ENCODE results near the gene TMEM52B. TPM values are rescaled to one million over a fixed set of nuclear protein-coding genes. Genes with fewer than 3 reads are reported as not detected.

Gene TMEM52B
- total and polyA plus RNA-seq, 8 donors: 0.28 to 2.2 (median 0.30) TPM; not detected in 5

DNA sequence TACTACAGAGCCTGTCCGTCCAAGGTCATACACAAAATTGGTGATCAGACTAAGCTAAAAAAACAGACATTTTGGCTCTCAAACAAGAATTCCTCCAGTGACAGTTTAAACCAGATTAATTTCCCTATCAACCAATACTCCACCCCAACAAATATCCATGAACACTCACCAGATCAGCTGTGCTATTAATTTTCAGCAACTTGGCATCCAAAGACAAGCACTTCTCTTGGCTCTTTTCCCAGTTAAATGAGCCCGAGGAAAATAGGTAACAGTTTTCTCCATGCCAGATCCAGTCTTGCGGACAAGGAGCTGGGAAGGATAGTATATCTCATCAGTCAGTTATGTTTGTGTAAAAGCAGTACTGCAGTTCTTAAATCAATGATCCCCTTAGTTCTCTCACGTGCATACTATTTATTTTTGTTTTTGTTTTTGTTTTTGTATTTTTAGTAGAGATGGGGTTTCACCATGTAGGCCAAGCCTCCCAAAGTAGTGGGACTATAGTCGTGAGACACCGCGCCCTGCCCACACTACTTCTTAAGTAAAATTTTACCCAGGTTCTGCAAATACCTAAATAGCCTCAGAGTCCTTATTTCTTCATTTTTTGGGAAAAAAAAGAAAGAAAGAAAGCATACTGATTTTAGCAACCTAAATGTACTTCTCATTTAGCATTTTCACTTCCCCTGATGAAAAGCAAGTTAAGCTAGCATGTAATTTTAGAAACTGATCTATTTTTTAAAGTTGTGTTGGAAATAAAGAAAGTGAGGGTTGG is 18.0 kb upstream of the TMEM52B start:
- no peak for DNase-seq
- Histone ChIP-seq H3K27me3 (no peaks in the 10 kb centered on the region), H3K4me3 (no peak overlapping the region), H3K27ac (no peak overlapping the region), H3K9me3 (no peaks in the 10 kb centered on the region), H3K36me3 (no peaks in the 10 kb centered on the region), H3K4me1 (no peaks in the 10 kb centered on the region)
- intact Hi-C loops (cut with DNase I): no loop called here
- no peak for TF ChIP-seq CTCF (IDR thresholded peaks at IDR 0.05)
- 46 to 52% methylated on average over 7 of the region's 7 CpGs for WGBS, 2 donors
- ATAC-seq: peak in 2 of 4 donors; percentile 38 to 57
- no peak for FAIRE-seq

- ATAC-seq (no peak), DNase-seq (no peak), FAIRE-seq (no peak)
- intact Hi-C loops (cut with DNase I): no loop called here
- Histone ChIP-seq H3K36me3 (no peaks in the 10 kb centered on the region), H3K27me3 (no peaks in the 10 kb centered on the region), H3K4me1 (no peaks in the 10 kb centered on the region), H3K4me3 (no peak overlapping the region), H3K9me3 (no peaks in the 10 kb centered on the region), H3K27ac (no peak overlapping the region)
- WGBS, 2 donors: 66 to 67% methylated on average over 3 of the region's 3 CpGs
- no peak for TF ChIP-seq CTCF (IDR thresholded peaks at IDR 0.05)
Observed at GRCh38 chr12:10163084-10163483, 15.7 kb upstream of the TMEM52B start.

DNA sequence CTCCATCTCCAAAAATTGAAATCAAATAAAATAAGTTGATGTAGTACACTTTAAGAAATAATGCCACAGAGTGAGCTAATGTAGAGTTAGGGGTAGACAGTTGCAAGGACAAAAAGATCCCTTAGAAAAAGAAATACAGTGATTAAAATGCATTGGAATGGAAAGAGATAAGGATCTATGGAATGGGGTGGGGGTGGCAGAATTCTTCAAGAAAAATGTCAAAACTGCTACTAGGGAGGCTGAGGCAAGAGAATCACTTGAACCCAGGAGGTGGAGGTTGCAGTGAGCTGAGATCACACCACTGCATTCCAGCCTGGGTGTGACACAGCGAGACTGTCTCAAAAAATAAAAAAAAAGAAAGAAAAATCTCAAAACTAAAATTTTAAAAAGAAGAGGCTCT is 13.4 kb upstream of the TMEM52B start:
- Histone ChIP-seq H3K27me3 (no peaks in the 10 kb centered on the region), H3K4me1 (no peaks in the 10 kb centered on the region), H3K36me3 (no peaks in the 10 kb centered on the region), H3K4me3 (no peak overlapping the region), H3K27ac (no peak overlapping the region), H3K9me3 (no peaks in the 10 kb centered on the region)
- no peak for ATAC-seq
- WGBS, 2 donors: 0% methylated on average over 1 of the region's 1 CpG
- intact Hi-C loops (cut with DNase I): no loop called here
- no peak for FAIRE-seq
- no peak for DNase-seq
- TF ChIP-seq CTCF (IDR thresholded peaks at IDR 0.05): no peak

DNA sequence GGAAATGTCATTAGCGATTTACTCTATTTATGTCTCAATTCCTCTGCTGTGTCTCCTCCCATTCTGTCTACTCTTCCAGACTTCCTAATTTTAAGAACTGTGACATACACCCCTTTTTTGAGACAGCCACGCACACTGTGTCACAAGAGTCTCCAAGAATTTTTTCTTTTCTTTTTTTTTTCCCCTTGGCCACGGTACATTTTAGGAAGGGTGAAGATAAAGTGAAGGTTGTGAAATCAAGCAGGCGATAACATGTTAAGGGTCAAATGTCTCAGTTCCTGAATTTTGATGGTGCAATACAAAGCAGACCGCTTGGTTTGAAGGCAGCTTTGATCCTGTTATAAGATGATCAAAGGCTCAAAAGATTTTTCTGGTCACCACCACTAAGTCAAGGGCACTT is 11.2 kb upstream of the TMEM52B start:
- H3K36me3 ChIP-seq: no peaks in the 10 kb centered on the region
- H3K27me3 ChIP-seq: no peaks in the 10 kb centered on the region
- no peak for DNase-seq
- intact Hi-C loops (cut with DNase I): no loop called here
- no peaks in the 10 kb centered on the region for H3K4me1 ChIP-seq
- 56 to 60% methylated on average over 5 of the region's 5 CpGs for WGBS, 2 donors
- TF ChIP-seq CTCF (IDR thresholded peaks at IDR 0.05): no peak
- H3K27ac ChIP-seq: no peak overlapping the region
- ATAC-seq: peak in 2 of 4 donors; percentile 72 to 78
- FAIRE-seq: no peak
- no peaks in the 10 kb centered on the region for H3K9me3 ChIP-seq
- no peak overlapping the region for H3K4me3 ChIP-seq

GRCh38 chr12:10169104-10169503 is 9.7 kb upstream of the TMEM52B start:
- Histone ChIP-seq H3K9me3 (no peaks in the 10 kb centered on the region), H3K4me1 (no peaks in the 10 kb centered on the region), H3K36me3 (no peaks in the 10 kb centered on the region), H3K27me3 (no peaks in the 10 kb centered on the region), H3K27ac (no peak overlapping the region), H3K4me3 (no peak overlapping the region)
- no peak for DNase-seq
- intact Hi-C loops (cut with DNase I): no loop called here
- TF ChIP-seq CTCF (IDR thresholded peaks at IDR 0.05): no peak
- ATAC-seq: no peak
- FAIRE-seq: no peak
- WGBS, 2 donors: 58 to 70% methylated on average over 3 of the region's 3 CpGs
